ENCODE data around the gene RING1. TPM values are rescaled to one million over a fixed set of nuclear protein-coding genes. Genes with fewer than 3 reads are reported as not detected.
"Not testable (repeated sequence)": the region's sequence is repeated elsewhere in the genome, so short reads cannot be mapped to it uniquely, and the experiment has no call there.

RING1 gene
- total RNA-seq, 1 experiment from 2014 or later = 48.5 TPM

GRCh38 chr6:33206027-33206863, 2.1 kb upstream of the RING1 start:
- peak; percentile 74 for DNase-seq (ENCODE audit: low read depth)

- DNase-seq (ENCODE audit: low read depth) = peak; percentile 98
Measured at GRCh38 chr6:33206864-33207551, 1.3 kb upstream of the RING1 start.

- DNase-seq (ENCODE audit: low read depth) = peak; percentile 84
Measured at GRCh38 chr6:33207552-33208090, 679 bp upstream of the RING1 start.

- DNase-seq (ENCODE audit: low read depth) = no peak
Measured at GRCh38 chr6:33209856-33210255, 1.6 kb downstream of the RING1 start.

- DNase-seq (ENCODE audit: low read depth) = no peak
Measured at GRCh38 chr6:33211136-33211535, 2.8 kb downstream of the RING1 start.

GRCh38 chr6:33211666-33212422, 3.5 kb downstream of the RING1 start:
- DNase-seq (ENCODE audit: low read depth) = no peak

- DNase-seq (ENCODE audit: low read depth) = no peak
Measured at GRCh38 chr6:33212857-33213165, 4.5 kb downstream of the RING1 start.

- DNase-seq (ENCODE audit: low read depth) = peak; percentile 60
Measured at GRCh38 chr6:33213166-33213988, 5.1 kb downstream of the RING1 start.

GRCh38 chr6:33213989-33214335, 5.7 kb downstream of the RING1 start:
- no peak for DNase-seq (ENCODE audit: low read depth)

- DNase-seq (ENCODE audit: low read depth) = no peak
Measured at GRCh38 chr6:33215271-33216116, 7.2 kb downstream of the RING1 start.

- no peak for DNase-seq (ENCODE audit: low read depth)
Measured at GRCh38 chr6:33216117-33216649, 7.9 kb downstream of the RING1 start.

- no peak for DNase-seq (ENCODE audit: low read depth)
Measured at GRCh38 chr6:33217246-33217645, 8.9 kb downstream of the RING1 start.

- DNase-seq (ENCODE audit: low read depth) = peak; percentile 57
Measured at GRCh38 chr6:33217681-33218080, 9.4 kb downstream of the RING1 start.

GRCh38 chr6:33226503-33227120, 18.3 kb downstream of the RING1 start:
- DNase-seq (ENCODE audit: low read depth) = not testable (repeated sequence)

- no peak for DNase-seq (ENCODE audit: low read depth)
Measured at GRCh38 chr6:33235221-33235634, 26.9 kb downstream of the RING1 start.

GRCh38 chr6:33236328-33236727, 28.0 kb downstream of the RING1 start:
- DNase-seq (ENCODE audit: low read depth) = no peak

- DNase-seq (ENCODE audit: low read depth) = no peak
Measured at GRCh38 chr6:33236852-33237251, 28.6 kb downstream of the RING1 start.

GRCh38 chr6:33237741-33238140, 29.4 kb downstream of the RING1 start:
- DNase-seq (ENCODE audit: low read depth) = no peak

- DNase-seq (ENCODE audit: low read depth) = no peak
Measured at GRCh38 chr6:33241968-33242367, 33.7 kb downstream of the RING1 start.

GRCh38 chr6:33243476-33243875, 35.2 kb downstream of the RING1 start:
- no peak for DNase-seq (ENCODE audit: low read depth)
